RWPE1 (cell line): ENCODE data around the gene MDC1.
"Not testable (repeated sequence)": the region's sequence is repeated elsewhere in the genome, so short reads cannot be mapped to it uniquely, and the experiment has no call there.

Source experiments
- CTCF ChIA-PET: fragments of 350-600 bp; sonication (Branson Sonifier 250); formaldehyde crosslinking; extraction: SDS; loops from one replicate; lab custom pipeline; 2021; lab: Yijun Ruan, JAX
- POLR2A ChIA-PET: fragments of 400-600 bp; formaldehyde crosslinking; extraction: SDS; loops from one replicate; lab custom pipeline; 2020; ENCODE audit warnings: antibody characterized with exemption; ENCODE audit not compliant: low non-redundant PET; lab: Yijun Ruan, JAX
- DNase-seq: peaks from one replicate; pipeline ENCODE4 v3.0.0; 2012; ENCODE audit warnings: low spot score
- H3K27ac ChIP-seq: fragments of 450-650 bp; 2 replicates; pipeline ENCODE4 v1.5.1; 2017
- TF ChIP-seq, protein P1 (sequence below): fragments of 450-650 bp; conservative IDR thresholded peaks from 2 replicates; pipeline ENCODE4 v1.5.1; 2017; ENCODE audit warnings: low read depth, mild to moderate bottlenecking

The MDC1 gene, protein sequence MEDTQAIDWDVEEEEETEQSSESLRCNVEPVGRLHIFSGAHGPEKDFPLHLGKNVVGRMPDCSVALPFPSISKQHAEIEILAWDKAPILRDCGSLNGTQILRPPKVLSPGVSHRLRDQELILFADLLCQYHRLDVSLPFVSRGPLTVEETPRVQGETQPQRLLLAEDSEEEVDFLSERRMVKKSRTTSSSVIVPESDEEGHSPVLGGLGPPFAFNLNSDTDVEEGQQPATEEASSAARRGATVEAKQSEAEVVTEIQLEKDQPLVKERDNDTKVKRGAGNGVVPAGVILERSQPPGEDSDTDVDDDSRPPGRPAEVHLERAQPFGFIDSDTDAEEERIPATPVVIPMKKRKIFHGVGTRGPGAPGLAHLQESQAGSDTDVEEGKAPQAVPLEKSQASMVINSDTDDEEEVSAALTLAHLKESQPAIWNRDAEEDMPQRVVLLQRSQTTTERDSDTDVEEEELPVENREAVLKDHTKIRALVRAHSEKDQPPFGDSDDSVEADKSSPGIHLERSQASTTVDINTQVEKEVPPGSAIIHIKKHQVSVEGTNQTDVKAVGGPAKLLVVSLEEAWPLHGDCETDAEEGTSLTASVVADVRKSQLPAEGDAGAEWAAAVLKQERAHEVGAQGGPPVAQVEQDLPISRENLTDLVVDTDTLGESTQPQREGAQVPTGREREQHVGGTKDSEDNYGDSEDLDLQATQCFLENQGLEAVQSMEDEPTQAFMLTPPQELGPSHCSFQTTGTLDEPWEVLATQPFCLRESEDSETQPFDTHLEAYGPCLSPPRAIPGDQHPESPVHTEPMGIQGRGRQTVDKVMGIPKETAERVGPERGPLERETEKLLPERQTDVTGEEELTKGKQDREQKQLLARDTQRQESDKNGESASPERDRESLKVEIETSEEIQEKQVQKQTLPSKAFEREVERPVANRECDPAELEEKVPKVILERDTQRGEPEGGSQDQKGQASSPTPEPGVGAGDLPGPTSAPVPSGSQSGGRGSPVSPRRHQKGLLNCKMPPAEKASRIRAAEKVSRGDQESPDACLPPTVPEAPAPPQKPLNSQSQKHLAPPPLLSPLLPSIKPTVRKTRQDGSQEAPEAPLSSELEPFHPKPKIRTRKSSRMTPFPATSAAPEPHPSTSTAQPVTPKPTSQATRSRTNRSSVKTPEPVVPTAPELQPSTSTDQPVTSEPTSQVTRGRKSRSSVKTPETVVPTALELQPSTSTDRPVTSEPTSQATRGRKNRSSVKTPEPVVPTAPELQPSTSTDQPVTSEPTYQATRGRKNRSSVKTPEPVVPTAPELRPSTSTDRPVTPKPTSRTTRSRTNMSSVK (N-terminal part only)

DNA sequence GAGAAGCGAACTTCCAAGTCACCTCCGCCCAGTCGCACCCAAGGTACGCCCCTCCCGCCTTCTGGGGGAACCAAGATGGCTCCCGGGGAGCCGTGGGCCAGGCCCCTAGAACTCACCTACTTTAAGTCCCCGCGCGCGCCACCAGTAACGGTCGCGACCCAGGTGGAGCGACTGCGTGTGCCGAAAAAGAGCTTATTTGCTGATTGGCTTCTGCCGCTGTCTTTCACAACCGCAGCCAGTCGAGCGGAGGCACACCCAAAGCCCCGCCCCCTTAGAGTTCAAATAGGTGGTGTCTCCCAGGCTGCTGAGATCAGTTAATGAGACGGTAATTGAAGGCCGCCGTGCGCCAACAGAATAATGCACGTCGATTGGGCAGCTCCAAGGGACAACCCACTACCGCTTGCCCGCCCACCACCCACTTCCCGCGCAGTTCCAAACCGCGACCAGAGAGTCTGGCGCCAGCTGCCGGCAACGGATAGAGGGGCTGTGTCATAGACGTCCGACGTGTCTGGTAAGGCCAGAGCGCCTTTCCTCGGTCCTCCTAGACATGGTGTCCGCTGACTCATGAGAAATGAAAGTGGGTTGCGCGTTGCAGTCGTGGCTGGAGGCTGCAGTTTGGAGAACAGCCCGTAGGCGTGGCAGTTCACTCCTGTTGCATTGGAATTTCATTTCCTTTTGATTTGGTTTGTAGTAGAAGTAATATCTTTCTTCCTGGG lies at the start of gene MDC1:
Gene MDC1 (minus strand): TSS at position 153 of the 716 bp plus-strand sequence. CDS start 2,106 bp downstream, outside the sequence.
- ChIA-PET POLR2A (interaction anchor here (0.6 to 1.3 kb wide), 4 partner anchors 25 to 334 kb away, joined by 3 to 12 read pairs (median 4); partner anchors contain the start of gene NRM), CTCF (interaction anchor here (0.5 to 1.1 kb wide), 8 partner anchors 8 to 511 kb away, joined by 3 to 5 read pairs (median 4); no protein-coding TSS in a partner anchor)
- peak within 1 kb of the TSS; percentile 98 for H3K27ac ChIP-seq
- TF ChIP-seq, protein P1, sequence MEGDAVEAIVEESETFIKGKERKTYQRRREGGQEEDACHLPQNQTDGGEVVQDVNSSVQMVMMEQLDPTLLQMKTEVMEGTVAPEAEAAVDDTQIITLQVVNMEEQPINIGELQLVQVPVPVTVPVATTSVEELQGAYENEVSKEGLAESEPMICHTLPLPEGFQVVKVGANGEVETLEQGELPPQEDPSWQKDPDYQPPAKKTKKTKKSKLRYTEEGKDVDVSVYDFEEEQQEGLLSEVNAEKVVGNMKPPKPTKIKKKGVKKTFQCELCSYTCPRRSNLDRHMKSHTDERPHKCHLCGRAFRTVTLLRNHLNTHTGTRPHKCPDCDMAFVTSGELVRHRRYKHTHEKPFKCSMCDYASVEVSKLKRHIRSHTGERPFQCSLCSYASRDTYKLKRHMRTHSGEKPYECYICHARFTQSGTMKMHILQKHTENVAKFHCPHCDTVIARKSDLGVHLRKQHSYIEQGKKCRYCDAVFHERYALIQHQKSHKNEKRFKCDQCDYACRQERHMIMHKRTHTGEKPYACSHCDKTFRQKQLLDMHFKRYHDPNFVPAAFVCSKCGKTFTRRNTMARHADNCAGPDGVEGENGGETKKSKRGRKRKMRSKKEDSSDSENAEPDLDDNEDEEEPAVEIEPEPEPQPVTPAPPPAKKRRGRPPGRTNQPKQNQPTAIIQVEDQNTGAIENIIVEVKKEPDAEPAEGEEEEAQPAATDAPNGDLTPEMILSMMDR = no peak
- DNase-seq = peak; percentile 96

DNA sequence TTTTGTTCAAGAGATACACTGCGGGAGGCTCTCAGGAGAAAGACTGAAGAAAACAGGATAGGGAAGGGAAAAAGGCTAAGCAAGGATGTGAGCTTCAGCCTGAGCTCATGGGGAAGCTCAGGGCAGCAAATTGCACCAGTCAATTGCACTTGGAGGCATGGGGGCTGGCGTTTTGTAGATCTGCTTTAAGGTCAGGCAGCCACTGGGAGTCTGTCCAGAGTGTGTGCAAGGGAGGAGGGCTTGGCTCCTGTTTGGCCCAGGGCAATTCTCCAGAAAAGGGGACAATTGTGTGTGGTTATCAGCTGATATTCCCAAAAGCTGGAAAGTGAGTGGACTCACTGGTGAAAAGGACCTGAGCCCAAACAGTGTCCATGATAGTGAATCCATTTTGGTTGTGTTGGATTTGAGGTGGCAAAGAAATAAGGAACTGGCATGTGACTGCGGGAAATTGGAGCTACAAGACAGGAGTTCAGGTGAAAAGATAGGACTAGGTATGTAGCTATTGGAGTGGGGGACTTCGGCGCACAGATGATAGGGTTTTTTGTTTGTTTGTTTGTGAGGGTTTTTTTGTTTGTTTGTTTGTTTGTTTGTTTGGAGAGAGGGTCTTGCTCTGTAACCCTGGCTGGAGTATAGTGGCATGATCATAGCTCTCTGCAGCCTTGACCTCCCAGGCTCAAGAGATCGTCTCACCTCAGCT lies 49.5 kb upstream of the MDC1 start:
- ChIA-PET CTCF (interaction anchor here (0.7 to 0.8 kb wide), 2 partner anchors 23 to 36 kb away, joined by 3 to 5 read pairs; no protein-coding TSS in a partner anchor), POLR2A (no interaction called here)
- peak overlapping the region; percentile 16; the same call in 1 of the 2 replicates for H3K27ac ChIP-seq
- TF ChIP-seq, protein P1 = no peak
- no peak for DNase-seq

DNA sequence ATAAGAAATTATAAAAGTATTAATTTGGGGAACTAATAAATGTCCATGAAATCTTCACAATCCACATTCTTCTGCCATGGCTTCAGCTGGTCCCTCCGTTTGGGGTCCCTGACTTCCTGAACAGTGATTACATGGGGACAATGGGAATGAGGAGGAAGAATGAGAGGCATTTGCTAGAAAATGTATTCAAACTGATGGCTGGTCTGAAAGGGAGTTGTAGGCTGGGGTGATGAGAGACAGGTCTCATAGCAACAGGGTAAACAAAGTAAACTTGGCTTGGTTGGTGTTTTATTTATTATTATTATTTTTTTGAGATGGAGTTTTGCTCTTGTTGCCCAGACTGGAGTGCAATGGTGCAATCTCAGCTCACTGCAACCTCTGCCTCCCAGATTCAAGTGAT lies 48.4 kb upstream of the MDC1 start:
- DNase-seq, CTCF ChIA-PET, H3K27ac ChIP-seq: not testable (repeated sequence)
- POLR2A ChIA-PET = interaction anchor here (0.5 kb wide), 1 partner anchor 25 kb away, joined by 9 read pairs; no protein-coding TSS in a partner anchor

DNA sequence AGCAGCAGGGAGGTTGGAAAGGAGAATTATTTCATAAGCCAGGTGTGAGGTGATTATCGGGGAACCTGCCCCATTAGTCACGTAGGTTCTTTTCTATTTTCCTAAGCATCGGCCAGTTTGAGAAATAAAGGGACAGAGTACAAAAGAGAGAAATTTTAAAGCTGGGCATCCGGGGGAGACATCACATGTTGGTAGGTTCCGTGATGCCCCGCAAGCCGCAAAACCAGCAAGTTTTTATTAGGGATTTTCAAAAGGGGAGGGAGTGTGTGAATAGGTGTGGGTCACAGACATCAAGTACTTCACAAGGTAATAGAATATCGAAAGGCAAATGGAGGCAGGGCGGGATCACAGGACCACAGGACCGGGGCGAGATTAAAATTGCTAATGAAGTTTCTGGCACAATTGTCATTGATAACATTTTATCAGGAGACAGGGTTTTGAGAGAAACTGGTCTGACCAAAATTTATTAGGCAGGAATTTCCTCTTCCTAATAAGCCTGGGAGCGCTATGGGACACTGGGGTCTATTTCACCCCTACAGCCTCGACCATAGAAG lies 47.5 kb upstream of the MDC1 start:
- POLR2A ChIA-PET, DNase-seq, H3K27ac ChIP-seq: not testable (repeated sequence)
- CTCF ChIA-PET = interaction anchor here (0.7 kb wide), 1 partner anchor 391 kb away, joined by 3 read pairs; no protein-coding TSS in a partner anchor

DNA sequence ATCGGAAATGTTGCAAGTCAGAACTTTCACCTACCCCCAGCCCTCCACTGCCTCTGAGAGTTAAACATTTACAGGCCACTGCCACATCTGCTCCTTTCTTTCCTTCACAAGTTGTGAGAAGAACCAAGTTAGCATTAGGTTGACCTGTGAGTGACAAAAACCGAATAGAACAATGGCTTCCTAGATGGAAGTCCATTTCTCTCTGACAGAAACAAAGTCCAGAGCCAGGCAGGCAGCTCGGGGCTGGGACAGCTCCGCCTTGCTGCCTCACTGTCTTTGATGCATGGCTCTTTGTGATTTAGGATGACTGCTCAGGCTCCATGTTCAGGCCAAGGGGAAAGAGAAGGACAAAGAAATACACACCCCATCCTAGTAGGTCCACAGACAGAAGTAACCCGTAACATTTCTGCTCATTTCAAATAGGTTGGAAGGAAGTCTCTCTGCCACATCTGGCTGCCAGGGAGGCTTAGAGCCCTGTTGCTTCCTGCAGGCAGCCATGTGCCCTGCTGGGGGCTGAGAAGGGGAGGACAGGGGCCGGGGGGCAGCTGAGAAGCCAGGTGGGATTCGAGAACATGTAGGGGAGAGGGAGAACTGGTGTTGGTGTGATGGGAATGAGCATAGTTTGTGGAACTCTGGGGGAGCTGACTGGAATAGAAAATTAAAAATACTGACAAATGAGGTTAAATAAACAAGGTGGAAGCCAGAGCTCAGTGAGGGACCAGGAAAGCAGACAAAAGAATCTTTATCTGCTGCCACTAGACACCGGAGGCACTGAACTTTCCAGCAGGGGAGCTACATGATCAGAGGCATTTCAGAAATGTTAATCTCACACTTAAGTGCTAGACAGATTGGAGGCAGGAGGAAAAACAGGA lies 46.8 kb upstream of the MDC1 start:
- POLR2A ChIA-PET = interaction anchor here (1.0 kb wide), 1 partner anchor 22 kb away, joined by 4 read pairs; no protein-coding TSS in a partner anchor
- H3K27ac ChIP-seq = peak overlapping the region; percentile 67
- DNase-seq = no peak
- TF ChIP-seq, protein P1 = no peak
- CTCF ChIA-PET = interaction anchor here (0.7 kb wide), 1 partner anchor 392 kb away, joined by 3 read pairs; no protein-coding TSS in a partner anchor
